K562 (cell line): ENCODE results near the gene FUT8.

Experiments used
- ADNP ChIP-seq: fragments of 200-800 bp; sonication (Bioruptor generic); IDR thresholded peaks from 2 replicates; pipeline ENCODE4 v1.6.1; 2016; ENCODE audit warnings: missing genetic modification characterization, missing compliant biosample characterization
- CSDE1 ChIP-seq, 2 experiments: fragments of 450-650 bp; IDR thresholded peaks; 2 replicates each; pipeline ENCODE4 v1.6.1; 2016; ENCODE audit warnings: mild to moderate bottlenecking in 1 of 2
- CTCF ChIP-seq, 3 experiments: IDR thresholded peaks in 2 of 3; conservative IDR thresholded peaks in 1 of 3; 2 replicates each; pipeline ENCODE4 v1.5.1; 2011 to 2012; ENCODE audit warnings: low read length in 3 of 3, mild to moderate bottlenecking in 3 of 3, control low read depth in 2 of 3, improper control_type of control experiment in 1 of 3, inconsistent platforms in 1 of 3, low read depth in 1 of 3, mixed read lengths in 1 of 3, moderate library complexity in 1 of 3; ENCODE audit not compliant: insufficient read depth in 2 of 3
- E2F5 ChIP-seq: sonication (generic); formaldehyde crosslinking; IDR thresholded peaks from 2 replicates; pipeline ENCODE4 v1.8.0; 2022; ENCODE audit warnings: mild to moderate bottlenecking, missing genetic modification reagents
- ELF1 ChIP-seq: fragments of 200-800 bp; sonication (Bioruptor generic); IDR thresholded peaks from 2 replicates; pipeline ENCODE4 v1.6.1; 2016; ENCODE audit warnings: missing genetic modification characterization, missing compliant biosample characterization
- FOXM1 ChIP-seq, 2 experiments: fragments of 450-650 bp in 1 of 2; sonication (generic) in 1 of 2; formaldehyde crosslinking in 1 of 2; IDR thresholded peaks; 2 replicates each; pipeline versions ENCODE4 v1.6.1 to v1.9.0; 2017 to 2022; ENCODE audit warnings: low read depth in 2 of 2, mild to moderate bottlenecking in 2 of 2, missing genetic modification reagents in 1 of 2, moderate library complexity in 1 of 2
- MAX ChIP-seq: sonication (generic); formaldehyde crosslinking; IDR thresholded peaks from 2 replicates; pipeline ENCODE4 v1.9.0; 2022; ENCODE audit warnings: mild to moderate bottlenecking, missing genetic modification reagents
- MEIS2 ChIP-seq: fragments of 450-650 bp; IDR thresholded peaks from 2 replicates; pipeline ENCODE4 v1.6.1; 2014; ENCODE audit warnings: mild to moderate bottlenecking; ENCODE audit not compliant: partially characterized antibody
- MYC ChIP-seq, 2 experiments: fragments of 250-450 bp in 1 of 2; sonication (Bioruptor Pico) in 1 of 2; IDR thresholded peaks; 2 replicates each; pipeline versions ENCODE4 v1.5.1 to v1.6.1; 2012 to 2021; ENCODE audit warnings: low read depth in 2 of 2, borderline replicate concordance in 1 of 2, improper control_type of control experiment in 1 of 2, low read length in 1 of 2, mild to moderate bottlenecking in 1 of 2, moderate library complexity in 1 of 2
- NR2C2 ChIP-seq, 2 experiments: fragments of 200-800 bp in 1 of 2; sonication (Bioruptor generic) in 1 of 2; sonication (generic) in 1 of 2; formaldehyde crosslinking in 1 of 2; IDR thresholded peaks; 2 replicates each; pipeline versions ENCODE4 v1.6.1 to v1.8.0; 2016 to 2022; ENCODE audit warnings: mild to moderate bottlenecking in 1 of 2, missing compliant biosample characterization in 1 of 2, missing genetic modification characterization in 1 of 2, missing genetic modification reagents in 1 of 2
- NR2F6 ChIP-seq: fragments of 450-650 bp; formaldehyde crosslinking; IDR thresholded peaks from 2 replicates; pipeline ENCODE4 v1.4.0; 2020; ENCODE audit warnings: mild to moderate bottlenecking
- PKNOX1 ChIP-seq: fragments of 450-650 bp; IDR thresholded peaks from 2 replicates; pipeline ENCODE4 v1.6.1; 2016
- TCF7 ChIP-seq: sonication (generic); IDR thresholded peaks from 2 replicates; pipeline ENCODE4 v1.6.1; 2016; ENCODE audit warnings: antibody characterized with exemption, borderline replicate concordance

DNA sequence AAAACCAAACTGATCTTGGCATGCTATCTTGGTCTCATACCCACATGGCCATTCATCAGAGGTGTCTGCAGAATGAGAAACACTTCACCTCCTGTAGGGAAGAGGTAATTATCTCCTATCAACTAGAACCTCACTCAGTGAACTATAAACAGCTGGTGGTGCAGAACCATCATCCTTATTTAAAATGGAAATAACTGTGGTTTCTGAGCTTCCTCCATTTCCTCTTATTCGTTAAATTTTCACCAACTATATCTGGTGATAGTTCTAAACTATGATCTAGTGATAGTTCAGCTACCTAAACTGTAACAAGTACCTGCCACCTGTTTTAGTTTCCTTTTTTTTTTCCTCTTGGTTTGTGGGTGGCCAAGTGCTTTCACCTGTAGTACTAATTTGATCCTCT is 218.5 kb downstream of the FUT8 start:
- TF ChIP-seq ADNP (tag) (no peak), ELF1 (no peak), PKNOX1 (no peak), CTCF (IDR thresholded peaks at IDR 0.05 in 2 of 3, conservative IDR thresholded peaks at IDR 0.05 in 1 of 3; ENCODE audit: insufficient read depth in 2 of 3, low read depth in 1 of 3, low read length in 3 of 3) (no peak), MEIS2 (no peak), FOXM1 (IDR thresholded peaks at IDR 0.05; ENCODE audit: low read depth) (no peak), FOXM1 (CRISPR knock-in tag; IDR thresholded peaks at IDR 0.05; ENCODE audit: low read depth) (no peak), TCF7 (no peak), NR2F6 (no peak), NR2C2 (CRISPR knock-in tag; IDR thresholded peaks at IDR 0.05) (no peak), NR2C2 (tag; IDR thresholded peaks at IDR 0.05) (no peak), E2F5 (no peak), CSDE1 (IDR thresholded peaks at IDR 0.05) (no peak), MAX (CRISPR knock-in tag) (no peak), MYC (IDR thresholded peaks at IDR 0.05; ENCODE audit: low read depth, low read length) (no peak), MYC (CRISPR knock-in tag; IDR thresholded peaks at IDR 0.05; ENCODE audit: borderline replicate concordance, low read depth) (no peak)
